ENCODE measurements around the gene HS6ST2. TPM values are rescaled to one million over a fixed set of nuclear protein-coding genes. Genes with fewer than 3 reads are reported as not detected.

HS6ST2 gene
- total and polyA plus RNA-seq, 7 experiments from 2014 or later = 0.15 TPM; not detected in 6

- no peaks in the 10 kb centered on the region for H3K4me1 ChIP-seq (ENCODE audit: control insufficient read depth in 2 of 2, insufficient read depth in 2 of 2, low read length in 2 of 2)
- H3K27me3 ChIP-seq (ENCODE audit: control insufficient read depth in 2 of 2, insufficient read depth in 2 of 2, low read length in 2 of 2) = no peaks in the 10 kb centered on the region
- Mint-ChIP-seq H3K9me3 (no peaks in the 10 kb centered on the region), H3K27ac (no peak overlapping the region), H3K36me3 (no peaks in the 10 kb centered on the region), H3K4me3 (no peak overlapping the region), H3K4me1 (no peaks in the 10 kb centered on the region), H3K27me3 (peaks cover 0 to 6% (median 0%) of the 10 kb centered on the region in 5 donors)
- ATAC-seq = no peak
- ChIA-PET POLR2A (no interaction called here), CTCF (no interaction called here)
- no peak overlapping the region for H3K4me3 ChIP-seq (ENCODE audit: low read length)
- no peak for DNase-seq
- no peak overlapping the region for H3K27ac ChIP-seq (ENCODE audit: low read depth, low read length)
- H3K9me3 ChIP-seq (ENCODE audit: control insufficient read depth in 2 of 3, low read length in 3 of 3) = no peaks in the 10 kb centered on the region
- intact Hi-C loops (cut with micrococcal nuclease) = no loop called here
- no peaks in the 10 kb centered on the region for H3K36me3 ChIP-seq (ENCODE audit: control insufficient read depth in 2 of 3, insufficient read depth in 3 of 3, low read length in 3 of 3)
Observed at GRCh38 chrX:132837126-132837525, 121.3 kb downstream of the HS6ST2 start.

- Mint-ChIP-seq H3K27me3 (peaks cover 0 to 6% (median 0%) of the 10 kb centered on the region in 5 donors), H3K9me3 (no peaks in the 10 kb centered on the region), H3K4me1 (no peaks in the 10 kb centered on the region), H3K4me3 (no peak overlapping the region), H3K27ac (no peak overlapping the region), H3K36me3 (no peaks in the 10 kb centered on the region)
- H3K27me3 ChIP-seq (ENCODE audit: control insufficient read depth in 2 of 2, insufficient read depth in 2 of 2, low read length in 2 of 2) = no peaks in the 10 kb centered on the region
- DNase-seq (no peak), ATAC-seq (no peak)
- no peaks in the 10 kb centered on the region for H3K9me3 ChIP-seq (ENCODE audit: control insufficient read depth in 2 of 3, low read length in 3 of 3)
- H3K4me1 ChIP-seq (ENCODE audit: control insufficient read depth in 2 of 2, insufficient read depth in 2 of 2, low read length in 2 of 2) = no peaks in the 10 kb centered on the region
- ChIA-PET POLR2A (no interaction called here), CTCF (no interaction called here)
- no peaks in the 10 kb centered on the region for H3K36me3 ChIP-seq (ENCODE audit: control insufficient read depth in 2 of 3, insufficient read depth in 3 of 3, low read length in 3 of 3)
- no peak overlapping the region for H3K4me3 ChIP-seq (ENCODE audit: low read length)
- intact Hi-C loops (cut with micrococcal nuclease) = no loop called here
- no peak overlapping the region for H3K27ac ChIP-seq (ENCODE audit: low read depth, low read length)
Observed at GRCh38 chrX:132836471-132836870, 122.0 kb downstream of the HS6ST2 start.

GRCh38 chrX:132834741-132835140 is 123.7 kb downstream of the HS6ST2 start:
- no peak overlapping the region for H3K4me3 Mint-ChIP-seq
- intact Hi-C loops (cut with micrococcal nuclease) = no loop called here

GRCh38 chrX:132834109-132834508 is 124.3 kb downstream of the HS6ST2 start:
- H3K4me3 Mint-ChIP-seq = no peak overlapping the region
- Histone ChIP-seq H3K27ac (ENCODE audit: low read depth, low read length) (no peak overlapping the region), H3K36me3 (ENCODE audit: control insufficient read depth in 2 of 3, insufficient read depth in 3 of 3, low read length in 3 of 3) (no peaks in the 10 kb centered on the region), H3K4me3 (ENCODE audit: low read length) (no peak overlapping the region), H3K9me3 (ENCODE audit: control insufficient read depth in 2 of 3, low read length in 3 of 3) (no peaks in the 10 kb centered on the region), H3K27me3 (ENCODE audit: control insufficient read depth in 2 of 2, insufficient read depth in 2 of 2, low read length in 2 of 2) (no peaks in the 10 kb centered on the region), H3K4me1 (ENCODE audit: control insufficient read depth in 2 of 2, insufficient read depth in 2 of 2, low read length in 2 of 2) (no peaks in the 10 kb centered on the region)
- POLR2A ChIA-PET = no interaction called here
- H3K27me3 Mint-ChIP-seq = peaks cover 0 to 2% (median 0%) of the 10 kb centered on the region in 5 donors
- DNase-seq (no peak), ATAC-seq (no peak)
- intact Hi-C loops (cut with micrococcal nuclease) = no loop called here
- H3K27ac Mint-ChIP-seq = no peak overlapping the region
- CTCF ChIA-PET = no interaction called here
- no peaks in the 10 kb centered on the region for H3K9me3 Mint-ChIP-seq
- no peaks in the 10 kb centered on the region for H3K4me1 Mint-ChIP-seq
- H3K36me3 Mint-ChIP-seq = no peaks in the 10 kb centered on the region

More at GRCh38 chrX:132834741-132835140, 123.7 kb downstream of the HS6ST2 start:
- Histone ChIP-seq H3K4me1 (ENCODE audit: control insufficient read depth in 2 of 2, insufficient read depth in 2 of 2, low read length in 2 of 2) (no peaks in the 10 kb centered on the region), H3K9me3 (ENCODE audit: control insufficient read depth in 2 of 3, low read length in 3 of 3) (no peaks in the 10 kb centered on the region), H3K36me3 (ENCODE audit: control insufficient read depth in 2 of 3, insufficient read depth in 3 of 3, low read length in 3 of 3) (no peaks in the 10 kb centered on the region), H3K27me3 (ENCODE audit: control insufficient read depth in 2 of 2, insufficient read depth in 2 of 2, low read length in 2 of 2) (no peaks in the 10 kb centered on the region), H3K27ac (ENCODE audit: low read depth, low read length) (no peak overlapping the region), H3K4me3 (ENCODE audit: low read length) (no peak overlapping the region)
- no peak for DNase-seq
- H3K9me3 Mint-ChIP-seq = no peaks in the 10 kb centered on the region
- POLR2A ChIA-PET = no interaction called here
- no peak overlapping the region for H3K27ac Mint-ChIP-seq
- no peak for ATAC-seq
- H3K36me3 Mint-ChIP-seq = no peaks in the 10 kb centered on the region
- CTCF ChIA-PET = no interaction called here
- peaks cover 0 to 2% (median 0%) of the 10 kb centered on the region in 5 donors for H3K27me3 Mint-ChIP-seq
- H3K4me1 Mint-ChIP-seq = no peaks in the 10 kb centered on the region

- POLR2A ChIA-PET = interaction anchor here (0.7 kb wide), 1 partner anchor 143 kb away, joined by 3 read pairs; no protein-coding TSS in a partner anchor
- ATAC-seq = no peak
Observed at GRCh38 chrX:132833373-132833772, 125.1 kb downstream of the HS6ST2 start.

GRCh38 chrX:132831336-132831973 is 127.0 kb downstream of the HS6ST2 start:
- H3K36me3 Mint-ChIP-seq = no peaks in the 10 kb centered on the region
- no peak overlapping the region for H3K27ac Mint-ChIP-seq
- Histone ChIP-seq H3K4me1 (ENCODE audit: control insufficient read depth in 2 of 2, insufficient read depth in 2 of 2, low read length in 2 of 2) (no peaks in the 10 kb centered on the region), H3K27me3 (ENCODE audit: control insufficient read depth in 2 of 2, insufficient read depth in 2 of 2, low read length in 2 of 2) (no peaks in the 10 kb centered on the region), H3K4me3 (ENCODE audit: low read length) (no peak overlapping the region), H3K36me3 (ENCODE audit: control insufficient read depth in 2 of 3, insufficient read depth in 3 of 3, low read length in 3 of 3) (no peaks in the 10 kb centered on the region), H3K9me3 (ENCODE audit: control insufficient read depth in 2 of 3, low read length in 3 of 3) (no peaks in the 10 kb centered on the region), H3K27ac (ENCODE audit: low read depth, low read length) (no peak overlapping the region)
- intact Hi-C loops (cut with micrococcal nuclease) = no loop called here
- no peak overlapping the region for H3K4me3 Mint-ChIP-seq
- DNase-seq (no peak), ATAC-seq (no peak)
- ChIA-PET CTCF (no interaction called here), POLR2A (no interaction called here)
- H3K27me3 Mint-ChIP-seq = no peaks in the 10 kb centered on the region
- no peaks in the 10 kb centered on the region for H3K9me3 Mint-ChIP-seq
- no peaks in the 10 kb centered on the region for H3K4me1 Mint-ChIP-seq

More at GRCh38 chrX:132833373-132833772, 125.1 kb downstream of the HS6ST2 start:
- Histone ChIP-seq H3K36me3 (ENCODE audit: control insufficient read depth in 2 of 3, insufficient read depth in 3 of 3, low read length in 3 of 3) (no peaks in the 10 kb centered on the region), H3K4me1 (ENCODE audit: control insufficient read depth in 2 of 2, insufficient read depth in 2 of 2, low read length in 2 of 2) (no peaks in the 10 kb centered on the region), H3K27ac (ENCODE audit: low read depth, low read length) (no peak overlapping the region), H3K27me3 (ENCODE audit: control insufficient read depth in 2 of 2, insufficient read depth in 2 of 2, low read length in 2 of 2) (no peaks in the 10 kb centered on the region), H3K9me3 (ENCODE audit: control insufficient read depth in 2 of 3, low read length in 3 of 3) (no peaks in the 10 kb centered on the region), H3K4me3 (ENCODE audit: low read length) (no peak overlapping the region)
- Mint-ChIP-seq H3K9me3 (no peaks in the 10 kb centered on the region), H3K36me3 (no peaks in the 10 kb centered on the region), H3K4me1 (no peaks in the 10 kb centered on the region), H3K4me3 (no peak overlapping the region), H3K27me3 (peaks cover 0 to 2% (median 0%) of the 10 kb centered on the region in 5 donors), H3K27ac (no peak overlapping the region)
- CTCF ChIA-PET = no interaction called here
- intact Hi-C loops (cut with micrococcal nuclease) = no loop called here
- DNase-seq = no peak

GRCh38 chrX:132822634-132823012 is 135.8 kb downstream of the HS6ST2 start:
- no peaks in the 10 kb centered on the region for H3K9me3 ChIP-seq (ENCODE audit: control insufficient read depth in 2 of 3, low read length in 3 of 3)
- no peaks in the 10 kb centered on the region for H3K27me3 ChIP-seq (ENCODE audit: control insufficient read depth in 2 of 2, insufficient read depth in 2 of 2, low read length in 2 of 2)
- no peak overlapping the region for H3K4me3 Mint-ChIP-seq
- H3K4me1 Mint-ChIP-seq = peaks cover 0 to 4% (median 0%) of the 10 kb centered on the region in 7 donors
- H3K36me3 ChIP-seq (ENCODE audit: control insufficient read depth in 2 of 3, insufficient read depth in 3 of 3, low read length in 3 of 3) = no peaks in the 10 kb centered on the region
- no peak overlapping the region for H3K4me3 ChIP-seq (ENCODE audit: low read length)
- no peak overlapping the region for H3K27ac Mint-ChIP-seq
- CTCF ChIA-PET = no interaction called here
- no peaks in the 10 kb centered on the region for H3K4me1 ChIP-seq (ENCODE audit: control insufficient read depth in 2 of 2, insufficient read depth in 2 of 2, low read length in 2 of 2)
- DNase-seq (no peak), ATAC-seq (no peak)
- H3K9me3 Mint-ChIP-seq = no peaks in the 10 kb centered on the region
- no peak overlapping the region for H3K27ac ChIP-seq (ENCODE audit: low read depth, low read length)
- no peaks in the 10 kb centered on the region for H3K36me3 Mint-ChIP-seq
- H3K27me3 Mint-ChIP-seq = no peaks in the 10 kb centered on the region
- intact Hi-C loops (cut with micrococcal nuclease) = no loop called here
- POLR2A ChIA-PET = no interaction called here

Data from naive thymus-derived CD4-positive, alpha-beta T cell (primary cell).